Activated T-helper 2 cell treated with anti-CD3 and anti-CD28 coated beads, Interferon-gamma antibody, Interleukin-2, Interleukin-4, amounts not matched to agents 10 μg/mL and 5 μg/mL and 100 μg/mL, durations not matched to agents 14 hours and 24 hours and 36 hours (primary cell): ENCODE measurements around the gene COX19. TPM values are rescaled to one million over a fixed set of nuclear protein-coding genes. Genes with fewer than 3 reads are reported as not detected.
"Not testable (repeated sequence)": the region's sequence is repeated elsewhere in the genome, so short reads cannot be mapped to it uniquely, and the experiment has no call there.

Experiments
- DNase-seq: peaks from one replicate; pipeline ENCODE4 v3.0.0; 2021; ENCODE audit warnings: low spot score
- H3K27ac Mint-ChIP-seq: one replicate; pipeline ENCODE4 v1.8.0; 2021; ENCODE audit warnings: mixed read lengths
- H3K27me3 Mint-ChIP-seq: one replicate; pipeline ENCODE4 v1.8.0; 2021; ENCODE audit warnings: low read depth, mixed read lengths
- H3K36me3 Mint-ChIP-seq: one replicate; pipeline ENCODE4 v1.8.0; 2021; ENCODE audit warnings: low read depth, mixed read lengths
- H3K4me1 Mint-ChIP-seq: one replicate; pipeline ENCODE4 v1.8.0; 2021; ENCODE audit warnings: low read depth, mixed read lengths
- H3K4me3 Mint-ChIP-seq: one replicate; pipeline ENCODE4 v1.8.0; 2021; ENCODE audit warnings: low read depth, mild to moderate bottlenecking, moderate library complexity, mixed read lengths
- H3K9me3 Mint-ChIP-seq: one replicate; pipeline ENCODE4 v1.8.0; 2021; ENCODE audit warnings: mixed read lengths
- intact Hi-C: fragments of 100-400 bp; cut with micrococcal nuclease; formaldehyde crosslinking; loops from one replicate; pipeline ENCODE4 v1.15.1; 2023
- total RNA-seq: library from RNA; stranded (reverse); gene quantifications from 2 replicates; pipeline ENCODE4 v1.2.3, GENCODE V29; 2022

The COX19 gene
- total RNA-seq, 1 donor from 2014 or later: 17.2 TPM

GRCh38 chr7:943793-944192 lies 31.6 kb downstream of the COX19 start:
- H3K4me3 Mint-ChIP-seq, H3K27me3 Mint-ChIP-seq, intact Hi-C loops, DNase-seq, H3K27ac Mint-ChIP-seq: not testable (repeated sequence)
- Mint-ChIP-seq H3K36me3 (peaks cover 22% of the 10 kb centered on the region), H3K4me1 (peaks cover 25% of the 10 kb centered on the region), H3K9me3 (peaks cover 23% of the 10 kb centered on the region)

- Mint-ChIP-seq H3K4me1 (peaks cover 30% of the 10 kb centered on the region), H3K9me3 (peaks cover 23% of the 10 kb centered on the region), H3K27me3 (peaks cover 2% of the 10 kb centered on the region), H3K4me3 (peak overlapping the region; percentile 52), H3K27ac (peak overlapping the region; percentile 93), H3K36me3 (peaks cover 33% of the 10 kb centered on the region)
- DNase-seq: no peak
- intact Hi-C loops: loop anchor here (1.0 kb wide), 1 partner anchor 17 kb away; no protein-coding TSS in a partner anchor
These were observed 34.5 kb downstream of the COX19 start for GRCh38 chr7:940599-941408.

GRCh38 chr7:939843-940242 lies 35.5 kb downstream of the COX19 start:
- H3K9me3 Mint-ChIP-seq: peaks cover 23% of the 10 kb centered on the region
- H3K27ac Mint-ChIP-seq: peak overlapping the region; percentile 93
- peaks cover 33% of the 10 kb centered on the region for H3K36me3 Mint-ChIP-seq
- H3K27me3 Mint-ChIP-seq: peaks cover 2% of the 10 kb centered on the region
- no peak overlapping the region for H3K4me3 Mint-ChIP-seq
- no peak for DNase-seq
- intact Hi-C loops: no loop called here
- peaks cover 30% of the 10 kb centered on the region for H3K4me1 Mint-ChIP-seq

GRCh38 chr7:938546-939185 lies 36.7 kb downstream of the COX19 start:
- H3K36me3 Mint-ChIP-seq: peaks cover 37% of the 10 kb centered on the region
- H3K27me3 Mint-ChIP-seq: peaks cover 2% of the 10 kb centered on the region
- no peak overlapping the region for H3K27ac Mint-ChIP-seq
- H3K9me3 Mint-ChIP-seq: peaks cover 23% of the 10 kb centered on the region
- H3K4me1 Mint-ChIP-seq: peaks cover 30% of the 10 kb centered on the region
- intact Hi-C loops: no loop called here
- H3K4me3 Mint-ChIP-seq: no peak overlapping the region
- no peak for DNase-seq

GRCh38 chr7:937856-938484 lies 37.4 kb downstream of the COX19 start:
- Mint-ChIP-seq H3K9me3 (peaks cover 23% of the 10 kb centered on the region), H3K4me3 (no peak overlapping the region), H3K27ac (peak overlapping the region; percentile 46), H3K4me1 (peaks cover 30% of the 10 kb centered on the region), H3K27me3 (peaks cover 2% of the 10 kb centered on the region), H3K36me3 (peaks cover 37% of the 10 kb centered on the region)
- intact Hi-C loops: no loop called here
- no peak for DNase-seq

- peaks cover 24% of the 10 kb centered on the region for H3K4me1 Mint-ChIP-seq
- H3K36me3 Mint-ChIP-seq: peaks cover 37% of the 10 kb centered on the region
- H3K27me3 Mint-ChIP-seq: no peaks in the 10 kb centered on the region
- H3K27ac Mint-ChIP-seq: peak overlapping the region; percentile 76
- peaks cover 19% of the 10 kb centered on the region for H3K9me3 Mint-ChIP-seq
- H3K4me3 Mint-ChIP-seq: no peak overlapping the region
- intact Hi-C loops: no loop called here
- DNase-seq: no peak
These were observed 38.8 kb downstream of the COX19 start for GRCh38 chr7:936386-937054.

GRCh38 chr7:935874-936385 lies 39.4 kb downstream of the COX19 start:
- peaks cover 39% of the 10 kb centered on the region for H3K36me3 Mint-ChIP-seq
- no peaks in the 10 kb centered on the region for H3K27me3 Mint-ChIP-seq
- intact Hi-C loops: no loop called here
- H3K27ac Mint-ChIP-seq: peak overlapping the region; percentile 76
- H3K4me1 Mint-ChIP-seq: peaks cover 19% of the 10 kb centered on the region
- H3K4me3 Mint-ChIP-seq: no peak overlapping the region
- peaks cover 13% of the 10 kb centered on the region for H3K9me3 Mint-ChIP-seq
- no peak for DNase-seq

- H3K9me3 Mint-ChIP-seq: peaks cover 7% of the 10 kb centered on the region
- no peak overlapping the region for H3K4me3 Mint-ChIP-seq
- DNase-seq: no peak
- peaks cover 13% of the 10 kb centered on the region for H3K4me1 Mint-ChIP-seq
- H3K36me3 Mint-ChIP-seq: peaks cover 35% of the 10 kb centered on the region
- no peak overlapping the region for H3K27ac Mint-ChIP-seq
- intact Hi-C loops: no loop called here
- H3K27me3 Mint-ChIP-seq: no peaks in the 10 kb centered on the region
These were observed 40.0 kb downstream of the COX19 start for GRCh38 chr7:935164-935873.

GRCh38 chr7:934469-935163 lies 40.7 kb downstream of the COX19 start:
- H3K4me1 Mint-ChIP-seq: peaks cover 12% of the 10 kb centered on the region
- DNase-seq: no peak
- no peaks in the 10 kb centered on the region for H3K9me3 Mint-ChIP-seq
- H3K27ac Mint-ChIP-seq: no peak overlapping the region
- H3K36me3 Mint-ChIP-seq: peaks cover 35% of the 10 kb centered on the region
- H3K27me3 Mint-ChIP-seq: no peaks in the 10 kb centered on the region
- H3K4me3 Mint-ChIP-seq: no peak overlapping the region
- intact Hi-C loops: no loop called here

- DNase-seq: no peak
- Mint-ChIP-seq H3K27me3 (no peaks in the 10 kb centered on the region), H3K36me3 (peaks cover 40% of the 10 kb centered on the region), H3K9me3 (no peaks in the 10 kb centered on the region), H3K4me1 (peaks cover 20% of the 10 kb centered on the region), H3K4me3 (no peak overlapping the region), H3K27ac (no peak overlapping the region)
- intact Hi-C loops: no loop called here
These were observed 42.7 kb downstream of the COX19 start for GRCh38 chr7:932651-932975.

- Mint-ChIP-seq H3K4me1 (peaks cover 20% of the 10 kb centered on the region), H3K4me3 (no peak overlapping the region), H3K27ac (no peak overlapping the region), H3K36me3 (peaks cover 40% of the 10 kb centered on the region), H3K27me3 (no peaks in the 10 kb centered on the region), H3K9me3 (no peaks in the 10 kb centered on the region)
- no peak for DNase-seq
- intact Hi-C loops: loop anchor here (2.0 kb wide), 1 partner anchor 43 kb away; the partner anchor contains the start of gene COX19
These were observed 43.3 kb downstream of the COX19 start for GRCh38 chr7:931871-932650.
